GM21529 (cell line): Measurements from ENCODE around the gene OR4C15.

Experiments used
- ATAC-seq: cut with Tn5 transposase; IDR thresholded peaks from one replicate; pipeline ENCODE4 v1.9.1; 2021; ENCODE audit not compliant: unreplicated experiment

OR4C15 gene

GRCh38 chr11:55554169-55554568 lies at the start of gene OR4C15:
TSS of gene OR4C15 (plus strand) at chr11:55554469. CDS start at chr11:55554469, 0 bp downstream.
- ATAC-seq, result no peak

GRCh38 chr11:55571828-55572227 lies 17.6 kb downstream of the OR4C15 start, which contains the start of gene OR4C16:
TSS of gene OR4C16 (plus strand) at chr11:55572128. CDS start at chr11:55572128, 0 bp downstream.
- ATAC-seq, result no peak

- no peak for ATAC-seq
Observed at GRCh38 chr11:55572548-55572947, 18.3 kb downstream of the OR4C15 start.
